ENCODE results near the gene LOXL3. TPM values are rescaled to one million over a fixed set of nuclear protein-coding genes. Genes with fewer than 3 reads are reported as not detected.

The LOXL3 gene
- total RNA-seq, 1 donor from 2014 or later, result 112 TPM

- Mint-ChIP-seq H3K4me3 (ENCODE audit: unreplicated experiment) (no peak overlapping the region), H3K4me1 (ENCODE audit: low read depth) (peaks cover 7% of the 10 kb centered on the region), H3K27me3 (ENCODE audit: low read depth) (peaks cover 73% of the 10 kb centered on the region), H3K9me3 (ENCODE audit: low read depth) (no peaks in the 10 kb centered on the region), H3K36me3 (ENCODE audit: low read depth) (no peaks in the 10 kb centered on the region), H3K27ac (ENCODE audit: unreplicated experiment) (no peak overlapping the region)
- no peak for TF ChIP-seq CTCF (IDR thresholded peaks at IDR 0.05)
- DNase-seq (ENCODE audit: low spot score), result no peak
Observed at GRCh38 chr2:74516650-74517049, 37.1 kb downstream of the LOXL3 start.

DNA sequence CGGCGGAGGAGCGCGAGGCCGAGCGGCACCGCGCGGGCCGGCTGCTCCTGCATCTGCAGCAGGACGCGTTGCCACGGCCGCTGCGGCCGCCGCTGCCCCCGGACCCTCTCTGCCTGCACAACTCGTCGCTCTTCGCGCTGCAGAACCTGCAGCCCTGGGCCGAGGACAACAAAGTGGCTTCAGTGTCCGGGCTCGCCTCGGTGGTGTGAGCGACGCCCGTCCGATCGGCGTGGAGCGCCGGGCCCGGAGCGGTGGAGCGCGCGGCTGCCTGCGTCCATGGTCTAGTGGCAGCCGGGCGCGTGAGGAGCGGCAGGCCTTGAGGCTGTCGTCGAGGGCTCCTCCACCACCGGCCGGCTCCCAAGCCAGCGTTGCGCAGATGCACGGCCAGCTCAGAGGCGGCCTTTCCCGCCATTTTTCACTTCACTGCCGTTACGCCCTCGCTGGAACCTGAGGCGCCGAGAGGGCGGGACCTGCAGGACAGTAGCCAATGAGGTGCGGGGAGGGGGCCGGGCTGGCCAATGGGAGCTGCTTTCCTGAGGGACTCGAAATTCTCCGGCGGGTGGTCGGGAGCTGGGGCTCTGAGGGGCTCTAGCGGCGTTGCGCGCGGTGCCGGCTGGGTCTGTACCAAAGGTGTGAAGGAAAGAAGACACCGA lies 37.6 kb downstream of the LOXL3 start:
- Mint-ChIP-seq H3K36me3 (ENCODE audit: low read depth) (no peaks in the 10 kb centered on the region), H3K4me3 (ENCODE audit: unreplicated experiment) (peak overlapping the region; percentile 52)
- DNase-seq (ENCODE audit: low spot score), result peak; percentile 91

GRCh38 chr2:74515271-74515980 lies 38.3 kb downstream of the LOXL3 start:
- DNase-seq (ENCODE audit: low spot score), result peak; percentile 77
- TF ChIP-seq CTCF (IDR thresholded peaks at IDR 0.05), result no peak
- no peak overlapping the region for H3K27ac Mint-ChIP-seq (ENCODE audit: unreplicated experiment)
- no peaks in the 10 kb centered on the region for H3K36me3 Mint-ChIP-seq (ENCODE audit: low read depth)
- peak overlapping the region; percentile 31 for H3K4me3 Mint-ChIP-seq (ENCODE audit: unreplicated experiment)
- H3K27me3 Mint-ChIP-seq (ENCODE audit: low read depth), result peaks cover 76% of the 10 kb centered on the region
- H3K4me1 Mint-ChIP-seq (ENCODE audit: low read depth), result peaks cover 7% of the 10 kb centered on the region
- no peaks in the 10 kb centered on the region for H3K9me3 Mint-ChIP-seq (ENCODE audit: low read depth)

More for the DNA sequence above, 37.6 kb downstream of the LOXL3 start:
- H3K9me3 Mint-ChIP-seq (ENCODE audit: low read depth), result no peaks in the 10 kb centered on the region
- H3K4me1 Mint-ChIP-seq (ENCODE audit: low read depth), result peaks cover 7% of the 10 kb centered on the region
- H3K27me3 Mint-ChIP-seq (ENCODE audit: low read depth), result peaks cover 76% of the 10 kb centered on the region
- TF ChIP-seq CTCF (IDR thresholded peaks at IDR 0.05), result no peak
- no peak overlapping the region for H3K27ac Mint-ChIP-seq (ENCODE audit: unreplicated experiment)

DNA sequence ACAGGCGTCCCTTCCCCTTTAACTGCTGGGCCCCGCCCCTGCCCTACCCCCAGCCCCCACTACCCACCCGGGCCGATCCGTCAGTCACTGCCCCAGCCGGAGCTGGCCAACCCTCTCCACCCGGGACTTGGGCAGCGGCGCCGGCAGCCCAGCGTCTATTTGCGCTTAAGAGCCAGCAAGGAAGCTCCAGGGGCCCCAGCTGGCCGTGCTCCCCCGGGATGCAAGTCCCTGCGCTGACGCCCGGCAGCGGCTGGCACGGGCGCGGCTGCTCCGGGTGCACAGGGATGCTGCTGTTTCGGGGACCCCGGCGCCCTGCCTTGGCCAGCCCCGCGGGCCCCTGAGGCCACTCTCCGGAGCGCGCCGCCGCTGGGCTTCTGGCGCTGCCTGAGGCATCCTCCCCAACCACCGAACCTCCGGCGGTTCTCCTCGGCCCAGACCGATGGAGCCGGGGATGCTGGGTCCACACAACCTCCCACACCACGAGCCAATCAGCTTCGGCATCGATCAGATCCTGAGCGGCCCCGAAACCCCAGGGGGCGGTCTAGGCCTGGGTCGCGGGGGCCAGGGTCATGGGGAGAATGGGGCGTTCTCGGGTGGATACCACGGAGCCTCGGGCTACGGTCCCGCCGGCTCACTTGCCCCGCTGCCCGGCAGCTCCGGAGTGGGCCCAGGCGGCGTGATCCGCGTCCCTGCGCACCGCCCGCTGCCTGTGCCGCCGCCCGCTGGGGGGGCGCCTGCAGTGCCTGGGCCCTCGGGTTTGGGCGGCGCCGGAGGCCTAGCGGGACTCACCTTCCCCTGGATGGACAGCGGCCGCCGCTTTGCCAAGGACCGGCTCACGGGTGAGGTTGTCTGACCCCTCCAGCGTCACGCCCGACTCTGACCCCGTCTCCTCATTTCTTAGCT lies 39.1 kb downstream of the LOXL3 start, which contains the start of gene TLX2:
Gene TLX2, plus strand, starts transcription at position 83 of the 903 bp plus-strand sequence. Its CDS starts 357 bp downstream, at position 440.
- Mint-ChIP-seq H3K4me1 (ENCODE audit: low read depth) (peaks cover 7% of the 10 kb centered on the region), H3K9me3 (ENCODE audit: low read depth) (no peaks in the 10 kb centered on the region), H3K4me3 (ENCODE audit: unreplicated experiment) (peak within 1 kb of the TSS; percentile 31), H3K27ac (ENCODE audit: unreplicated experiment) (no peak within 1 kb of the TSS), H3K36me3 (ENCODE audit: low read depth) (no peaks in the 10 kb centered on the region), H3K27me3 (ENCODE audit: low read depth) (peaks cover 73% of the 10 kb centered on the region)
- TF ChIP-seq CTCF (IDR thresholded peaks at IDR 0.05), result no peak
- peak; percentile 88 for DNase-seq (ENCODE audit: low spot score)
